GM10266 (cell line): ENCODE measurements around the gene GPR18.

Experiments used
- DNase-seq: peaks from one replicate; pipeline ENCODE4 v3.0.0; 2012; ENCODE audit errors: extremely low spot score
- CTCF ChIP-seq: IDR thresholded peaks from 2 replicates; pipeline ENCODE4 v1.5.1; 2012; ENCODE audit warnings: mild to moderate bottlenecking, low read depth; ENCODE audit not compliant: control insufficient read depth, insufficient read depth; ENCODE audit errors: missing control alignments

Gene GPR18

GRCh38 chr13:99302637-99303505, 44.7 kb upstream of the GPR18 start:
- no peak for TF ChIP-seq CTCF
- no peak for DNase-seq

GRCh38 chr13:99301913-99302636, 43.9 kb upstream of the GPR18 start:
- no peak for DNase-seq
- TF ChIP-seq CTCF: no peak

GRCh38 chr13:99301056-99301838, 43.1 kb upstream of the GPR18 start:
- no peak for TF ChIP-seq CTCF
- DNase-seq: no peak

- no peak for DNase-seq
- no peak for TF ChIP-seq CTCF
These were observed 41.8 kb upstream of the GPR18 start for GRCh38 chr13:99299920-99300341.

- no peak for TF ChIP-seq CTCF
- DNase-seq: no peak
These were observed 41.2 kb upstream of the GPR18 start for GRCh38 chr13:99299256-99299919.

GRCh38 chr13:99298056-99298455, 39.9 kb upstream of the GPR18 start:
- TF ChIP-seq CTCF: no peak
- DNase-seq: no peak
